BJ (cell line): ENCODE measurements around the gene EPC1. TPM values are rescaled to one million over a fixed set of nuclear protein-coding genes. Genes with fewer than 3 reads are reported as not detected.
A peak's percentile ranks its signal among the peaks of the same experiment; 100 is the strongest.

Experiments used
- CTCF ChIA-PET: fragments of 350-600 bp; formaldehyde crosslinking; extraction: SDS; loops from one replicate; lab custom pipeline; 2021; ENCODE audit warnings: antibody characterized with exemption, inconsistent platforms; lab: Yijun Ruan, JAX
- POLR2A ChIA-PET: fragments of 300-600 bp; sonication (Branson Sonifier 250); formaldehyde crosslinking; extraction: SDS; loops from one replicate; lab custom pipeline; 2021; ENCODE audit warnings: antibody characterized with exemption; lab: Charles Lee
- DNase-seq: peaks from one replicate; pipeline ENCODE4 v3.0.0-alpha.2; 2011; ENCODE audit warnings: low read depth
- H3K27me3 ChIP-seq: 2 replicates; pipeline ENCODE4 v1.6.0; 2011; ENCODE audit warnings: low read length; ENCODE audit not compliant: control insufficient read depth, insufficient read depth
- H3K36me3 ChIP-seq: 2 replicates; pipeline ENCODE4 v1.5.1; 2011; ENCODE audit warnings: low read length; ENCODE audit not compliant: control insufficient read depth, insufficient read depth
- H3K4me3 ChIP-seq: 2 replicates; pipeline ENCODE4 v1.5.1; 2011; ENCODE audit warnings: low read depth, mild to moderate bottlenecking, control low read depth, low read length
- polyA plus RNA-seq: library from polyadenylated mRNA; depleted of rRNA; stranded (reverse); fragments of >200 nt; gene quantifications from 2 replicates; pipeline ENCODE4 v1.2.3, GENCODE V29; 2011
- TF ChIP-seq, protein P1 (sequence below): IDR thresholded peaks from 2 replicates; pipeline ENCODE4 v1.5.1; 2011; ENCODE audit warnings: low read depth, mild to moderate bottlenecking, control low read depth, inconsistent platforms, low read length, moderate library complexity; ENCODE audit not compliant: insufficient read depth

EPC1 gene
- polyA plus RNA-seq, 1 experiment, result 21.6 TPM

GRCh38 chr10:32347363-32348022 lies 535 bp upstream of the EPC1 start:
- TF ChIP-seq, protein P1, sequence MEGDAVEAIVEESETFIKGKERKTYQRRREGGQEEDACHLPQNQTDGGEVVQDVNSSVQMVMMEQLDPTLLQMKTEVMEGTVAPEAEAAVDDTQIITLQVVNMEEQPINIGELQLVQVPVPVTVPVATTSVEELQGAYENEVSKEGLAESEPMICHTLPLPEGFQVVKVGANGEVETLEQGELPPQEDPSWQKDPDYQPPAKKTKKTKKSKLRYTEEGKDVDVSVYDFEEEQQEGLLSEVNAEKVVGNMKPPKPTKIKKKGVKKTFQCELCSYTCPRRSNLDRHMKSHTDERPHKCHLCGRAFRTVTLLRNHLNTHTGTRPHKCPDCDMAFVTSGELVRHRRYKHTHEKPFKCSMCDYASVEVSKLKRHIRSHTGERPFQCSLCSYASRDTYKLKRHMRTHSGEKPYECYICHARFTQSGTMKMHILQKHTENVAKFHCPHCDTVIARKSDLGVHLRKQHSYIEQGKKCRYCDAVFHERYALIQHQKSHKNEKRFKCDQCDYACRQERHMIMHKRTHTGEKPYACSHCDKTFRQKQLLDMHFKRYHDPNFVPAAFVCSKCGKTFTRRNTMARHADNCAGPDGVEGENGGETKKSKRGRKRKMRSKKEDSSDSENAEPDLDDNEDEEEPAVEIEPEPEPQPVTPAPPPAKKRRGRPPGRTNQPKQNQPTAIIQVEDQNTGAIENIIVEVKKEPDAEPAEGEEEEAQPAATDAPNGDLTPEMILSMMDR, result no peak
- H3K27me3 ChIP-seq, result no peaks in the 10 kb centered on the region
- no peaks in the 10 kb centered on the region for H3K36me3 ChIP-seq
- ChIA-PET CTCF (interaction anchor here (1.0 kb wide), 1 partner anchor 11 kb away, joined by 3 read pairs; no protein-coding TSS in a partner anchor), POLR2A (interaction anchor here (0.7 kb wide), 1 partner anchor 14 kb away, joined by 3 read pairs; no protein-coding TSS in a partner anchor)
- no peak for DNase-seq
- peak overlapping the region; percentile 93 for H3K4me3 ChIP-seq

DNA sequence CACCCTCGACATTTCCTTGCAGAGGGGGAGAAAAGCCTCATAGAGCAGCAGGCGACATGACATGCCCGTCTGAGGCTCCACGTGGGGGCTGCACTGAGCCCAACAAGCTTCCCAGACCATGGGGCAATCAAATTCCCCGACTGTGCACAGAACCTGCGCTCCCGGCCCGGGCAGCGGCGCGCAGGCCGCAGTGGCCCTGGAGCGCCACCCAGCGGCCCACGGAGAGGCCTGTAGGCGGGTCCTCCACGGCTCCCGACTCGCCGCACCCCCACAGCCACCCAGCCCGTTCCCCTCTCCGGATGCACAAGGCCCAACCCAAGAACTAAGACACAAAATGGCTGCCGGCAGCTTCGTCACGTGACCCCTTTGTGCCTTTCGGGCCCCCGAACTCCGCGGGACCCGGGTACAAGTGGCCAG lies 816 bp downstream of the EPC1 start:
- ChIA-PET CTCF (interaction anchor here (0.6 to 4.4 kb wide), 32 partner anchors 9 to 156 kb away, joined by 3 to 55 read pairs (median 4); no protein-coding TSS in a partner anchor), POLR2A (no interaction called here)
- TF ChIP-seq, protein P1, result peak; percentile 81
- H3K36me3 ChIP-seq, result no peaks in the 10 kb centered on the region
- H3K4me3 ChIP-seq, result peak overlapping the region; percentile 93
- no peaks in the 10 kb centered on the region for H3K27me3 ChIP-seq
- peak; percentile 71 for DNase-seq

- ChIA-PET CTCF (interaction anchor here (0.9 kb wide), 1 partner anchor 66 kb away, joined by 3 read pairs; no protein-coding TSS in a partner anchor), POLR2A (no interaction called here)
- Histone ChIP-seq H3K4me3 (no peak overlapping the region), H3K27me3 (no peaks in the 10 kb centered on the region), H3K36me3 (no peaks in the 10 kb centered on the region)
- TF ChIP-seq, protein P1, result no peak
- no peak for DNase-seq
These were observed 5.4 kb downstream of the EPC1 start for GRCh38 chr10:32341596-32341995.

- POLR2A ChIA-PET, result no interaction called here
- TF ChIP-seq, protein P1, result no peak
- no peak for DNase-seq
- H3K4me3 ChIP-seq, result no peak overlapping the region
- no peaks in the 10 kb centered on the region for H3K27me3 ChIP-seq
- H3K36me3 ChIP-seq, result no peaks in the 10 kb centered on the region
- CTCF ChIA-PET, result no interaction called here
These were observed 6.3 kb downstream of the EPC1 start for GRCh38 chr10:32340596-32341180.

- POLR2A ChIA-PET, result no interaction called here
- no peaks in the 10 kb centered on the region for H3K27me3 ChIP-seq
- DNase-seq, result no peak
- no peak overlapping the region for H3K4me3 ChIP-seq
- TF ChIP-seq, protein P1, result no peak
- H3K36me3 ChIP-seq, result no peaks in the 10 kb centered on the region
- CTCF ChIA-PET, result interaction anchor here (0.5 to 3.2 kb wide), 3 partner anchors 8 to 51 kb away, joined by 3 to 21 read pairs (median 4); no protein-coding TSS in a partner anchor
These were observed 8.7 kb downstream of the EPC1 start for GRCh38 chr10:32338262-32338661.
